GM23338 (cell line): Measurements from ENCODE around the gene GAN. TPM values are rescaled to one million over a fixed set of nuclear protein-coding genes. Genes with fewer than 3 reads are reported as not detected.

Experiments
- ATAC-seq: fragments of 200-7000 bp; cut with Tn5 transposase; 3 replicates; pipeline ENCODE4 v1.9.1; 2020
- DNase-seq: peaks from one replicate; pipeline ENCODE4 v3.0.0-alpha.2; 2015; ENCODE audit warnings: low spot score
- H2AFZ ChIP-seq: fragments of 200-600 bp; sonication (generic); 2 replicates; pipeline ENCODE4 v1.8.0; 2016; ENCODE audit warnings: antibody characterized with exemption, mild to moderate bottlenecking, moderate library complexity
- H3F3A ChIP-seq: fragments of 200-600 bp; sonication (generic); replicated peaks from 2 replicates; pipeline ENCODE4 v1.8.0; 2017; ENCODE audit warnings: antibody characterized with exemption, mixed run types, low read depth
- H3K27ac ChIP-seq: fragments of 200-600 bp; sonication (generic); 2 replicates; pipeline ENCODE4 v1.6.1; 2016; ENCODE audit warnings: low read depth
- H3K27me3 ChIP-seq: fragments of 200-600 bp; sonication (generic); 2 replicates; pipeline ENCODE4 v1.8.0; 2016; ENCODE audit warnings: mild to moderate bottlenecking, mixed run types, moderate library complexity; ENCODE audit not compliant: insufficient read depth
- H3K36me3 ChIP-seq: fragments of 200-600 bp; sonication (generic); 2 replicates; pipeline ENCODE4 v1.8.0; 2016; ENCODE audit warnings: mild to moderate bottlenecking; ENCODE audit not compliant: insufficient read depth
- H3K4me1 ChIP-seq: fragments of 200-600 bp; sonication (generic); 2 replicates; pipeline ENCODE4 v1.8.0; 2016; ENCODE audit warnings: mild to moderate bottlenecking, moderate library complexity; ENCODE audit not compliant: insufficient read depth
- H3K4me2 ChIP-seq: fragments of 200-600 bp; sonication (generic); 2 replicates; pipeline ENCODE4 v1.7.1; 2017; ENCODE audit warnings: mixed run types
- H3K4me3 ChIP-seq: fragments of 200-600 bp; sonication (generic); 2 replicates; pipeline ENCODE4 v1.6.1; 2016; ENCODE audit warnings: mixed run types
- H3K79me2 ChIP-seq: fragments of 200-600 bp; sonication (generic); replicated peaks from 2 replicates; pipeline ENCODE4 v1.8.0; 2017; ENCODE audit warnings: mild to moderate bottlenecking; ENCODE audit not compliant: insufficient read depth
- H3K9me2 ChIP-seq: fragments of 200-600 bp; sonication (generic); 2 replicates; pipeline ENCODE4 v1.8.0; 2017; ENCODE audit not compliant: insufficient read depth
- H4K20me1 ChIP-seq: fragments of 200-600 bp; sonication (generic); replicated peaks from 2 replicates; pipeline ENCODE4 v1.8.0; 2017; ENCODE audit warnings: mild to moderate bottlenecking; ENCODE audit not compliant: insufficient read depth
- H3K27ac Mint-ChIP-seq: 2 replicates; pipeline ENCODE4 v1.8.0; 2020; ENCODE audit warnings: inconsistent platforms, mild to moderate bottlenecking, moderate library complexity, mixed read lengths
- H3K27me3 Mint-ChIP-seq: 3 replicates; pipeline ENCODE4 v1.8.0; 2022; ENCODE audit warnings: low read depth, mild to moderate bottlenecking, moderate library complexity, mixed read lengths, inconsistent platforms; ENCODE audit not compliant: insufficient read depth, poor library complexity
- H3K36me3 Mint-ChIP-seq: 3 replicates; pipeline ENCODE4 v1.8.0; 2021; ENCODE audit warnings: low read depth, mild to moderate bottlenecking, inconsistent platforms, moderate library complexity, mixed read lengths
- H3K4me1 Mint-ChIP-seq: 3 replicates; pipeline ENCODE4 v1.8.0; 2020; ENCODE audit warnings: mild to moderate bottlenecking, inconsistent platforms, mixed read lengths
- H3K4me3 Mint-ChIP-seq: 3 replicates; pipeline ENCODE4 v1.8.0; 2021; ENCODE audit warnings: moderate library complexity, mild to moderate bottlenecking, inconsistent platforms, mixed read lengths
- H3K9me3 Mint-ChIP-seq: 3 replicates; pipeline ENCODE4 v1.8.0; 2020; ENCODE audit warnings: moderate library complexity, mild to moderate bottlenecking, inconsistent platforms, mixed read lengths
- CREB1 ChIP-seq: fragments of 250-450 bp; sonication (Bioruptor Pico); IDR thresholded peaks from 2 replicates; pipeline ENCODE4 v1.5.0; 2020; ENCODE audit warnings: low read depth, mild to moderate bottlenecking, moderate library complexity
- CTCF ChIP-seq, 2 experiments: fragments of 200-600 bp in 1 of 2; sonication (generic) in 1 of 2; conservative IDR thresholded peaks; 2 replicates each; pipeline versions ENCODE4 v1.5.1 to v1.6.1; 2016 to 2017; ENCODE audit warnings: antibody characterized with exemption in 2 of 2, low read depth in 2 of 2, mild to moderate bottlenecking in 2 of 2, moderate library complexity in 1 of 2
- ETS1 ChIP-seq: IDR thresholded peaks from 2 replicates; pipeline ENCODE4 v1.6.1; 2016; ENCODE audit warnings: antibody characterized with exemption
- EZH2 ChIP-seq: fragments of 200-600 bp; sonication (generic); IDR thresholded peaks from one replicate; pipeline ENCODE4 v1.8.0; 2017; ENCODE audit warnings: antibody characterized with exemption, mild to moderate bottlenecking, low read depth; ENCODE audit not compliant: unreplicated experiment
- EZH2phosphoT487 ChIP-seq: fragments of 200-600 bp; sonication (generic); IDR thresholded peaks from one replicate; pipeline ENCODE4 v1.8.1; 2018; ENCODE audit warnings: antibody characterized with exemption; ENCODE audit not compliant: unreplicated experiment
- JUNB ChIP-seq: IDR thresholded peaks from one replicate; pipeline ENCODE4 v1.6.1; 2016; ENCODE audit warnings: antibody characterized with exemption; ENCODE audit not compliant: unreplicated experiment
- NANOG ChIP-seq: IDR thresholded peaks from 2 replicates; pipeline ENCODE4 v1.6.1; 2016; ENCODE audit warnings: antibody characterized with exemption, borderline replicate concordance
- POLR2AphosphoS5 ChIP-seq: IDR thresholded peaks from 2 replicates; pipeline ENCODE4 v1.6.1; 2016; ENCODE audit warnings: antibody characterized with exemption, low read depth
- REST ChIP-seq: IDR thresholded peaks from one replicate; pipeline ENCODE4 v1.6.1; 2018; ENCODE audit warnings: antibody characterized with exemption; ENCODE audit not compliant: unreplicated experiment
- STAT1 ChIP-seq: IDR thresholded peaks from one replicate; pipeline ENCODE4 v1.6.1; 2016; ENCODE audit warnings: antibody characterized with exemption; ENCODE audit not compliant: unreplicated experiment
- ZNF114 ChIP-seq: fragments of 250-450 bp; sonication (Bioruptor Pico); IDR thresholded peaks from 2 replicates; pipeline ENCODE4 v1.5.0; 2020; ENCODE audit warnings: mild to moderate bottlenecking, moderate library complexity
- ZNF331 ChIP-seq: fragments of 250-450 bp; sonication (Bioruptor Pico); IDR thresholded peaks from 2 replicates; pipeline ENCODE4 v1.5.0; 2020; ENCODE audit warnings: low read depth, mild to moderate bottlenecking, moderate library complexity
- ZNF462 ChIP-seq: fragments of 250-450 bp; sonication (Bioruptor Pico); IDR thresholded peaks from 2 replicates; pipeline ENCODE4 v1.5.0; 2020; ENCODE audit warnings: mild to moderate bottlenecking, moderate library complexity
- polyA plus RNA-seq: library from polyadenylated mRNA; unstranded; fragments of >200 nt; fragmentation: Nextera tagmentation; extraction: Ambion mirVana; gene quantifications from 2 replicates; pipeline ENCODE4 v1.2.1, GENCODE V29; 2016
- total RNA-seq: library from RNA; depleted of rRNA; stranded (reverse); fragments of >200 nt; shearing (Covaris generic); gene quantifications from 2 replicates; pipeline ENCODE4 v1.2.3, GENCODE V29; 2014

Gene GAN
- total and polyA plus RNA-seq, 2 experiments from 2014 or later: 8.1 to 28.5 TPM

- TF ChIP-seq JUNB (no peak), ZNF114 (CRISPR knock-in tag) (no peak), ZNF331 (no peak), CREB1 (CRISPR knock-in tag) (no peak), STAT1 (no peak), POLR2AphosphoS5 (no peak), EZH2 (no peak), REST (no peak), ETS1 (no peak), ZNF462 (CRISPR knock-in tag) (no peak), NANOG (no peak), CTCF (conservative IDR thresholded peaks at IDR 0.05; ENCODE audit: low read depth in 2 of 2) (no peak), EZH2phosphoT487 (no peak)
- H3F3A ChIP-seq: no peaks in the 10 kb centered on the region
- no peaks in the 10 kb centered on the region for H3K27me3 ChIP-seq
- ATAC-seq: no peak
- H3K9me2 ChIP-seq: peaks cover 3% of the 10 kb centered on the region; the same call in 1 of the 2 replicates
- H3K27ac ChIP-seq: no peak overlapping the region
- Mint-ChIP-seq H3K9me3 (no peaks in the 10 kb centered on the region), H3K4me3 (no peak overlapping the region), H3K4me1 (no peaks in the 10 kb centered on the region), H3K27me3 (peaks cover 2% of the 10 kb centered on the region), H3K27ac (no peak overlapping the region), H3K36me3 (no peaks in the 10 kb centered on the region)
- DNase-seq: no peak
- H3K4me1 ChIP-seq: no peaks in the 10 kb centered on the region
- H4K20me1 ChIP-seq: no peaks in the 10 kb centered on the region
- no peak overlapping the region for H2AFZ ChIP-seq
- H3K4me3 ChIP-seq: no peak overlapping the region
- no peak overlapping the region for H3K4me2 ChIP-seq
- H3K79me2 ChIP-seq: no peaks in the 10 kb centered on the region
- no peaks in the 10 kb centered on the region for H3K36me3 ChIP-seq
Observed at GRCh38 chr16:81265052-81265451, 49.7 kb upstream of the GAN start.
